ENCODE results near the gene RPS4Y2. TPM values are rescaled to one million over a fixed set of nuclear protein-coding genes. Genes with fewer than 3 reads are reported as not detected.

RPS4Y2 gene
- total RNA-seq, 1 donor from 2014 or later: not detected

GRCh38 chrY:20817067-20817466, 61.2 kb downstream of the RPS4Y2 start:
- FAIRE-seq: no peak

More at GRCh38 chrY:20817067-20817466, 61.2 kb downstream of the RPS4Y2 start:
- no peak for DNase-seq (ENCODE audit: low spot score in 2 of 2)

Other genes starting within 250 kb of the RPS4Y2 start
- gene EIF1AY, start 180.3 kb upstream of the RPS4Y2 start, total RNA-seq: 10.6 TPM

All from frontal cortex (tissue), 4 donors.